GM18909 (cell line): ENCODE measurements around the gene RBMS3.

Experiments used
- ATAC-seq: cut with Tn5 transposase; IDR thresholded peaks from one replicate; pipeline ENCODE4 v1.9.1; 2021; ENCODE audit warnings: mild to moderate bottlenecking; ENCODE audit not compliant: unreplicated experiment, poor library complexity

RBMS3 gene

DNA sequence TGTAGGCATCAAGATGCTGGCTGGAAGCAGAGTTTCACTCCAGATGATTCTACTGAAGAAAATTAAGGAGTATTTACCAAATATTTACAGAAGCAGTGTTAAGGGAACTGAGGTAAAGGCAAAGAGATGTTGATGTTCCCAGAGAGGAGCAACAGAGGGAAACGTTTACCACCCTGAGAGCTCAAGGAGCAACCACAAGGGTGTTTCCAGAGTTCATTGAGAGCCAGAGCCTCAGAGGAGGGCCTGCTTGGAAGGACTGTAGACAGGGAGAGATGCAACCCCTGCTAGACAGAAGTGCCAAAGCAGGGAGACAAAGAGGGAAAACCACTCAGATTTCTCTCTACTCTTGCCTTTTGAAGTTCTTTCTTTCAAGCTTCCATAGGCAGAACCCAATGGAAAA is 474.5 kb downstream of the RBMS3 start:
- no peak for ATAC-seq

DNA sequence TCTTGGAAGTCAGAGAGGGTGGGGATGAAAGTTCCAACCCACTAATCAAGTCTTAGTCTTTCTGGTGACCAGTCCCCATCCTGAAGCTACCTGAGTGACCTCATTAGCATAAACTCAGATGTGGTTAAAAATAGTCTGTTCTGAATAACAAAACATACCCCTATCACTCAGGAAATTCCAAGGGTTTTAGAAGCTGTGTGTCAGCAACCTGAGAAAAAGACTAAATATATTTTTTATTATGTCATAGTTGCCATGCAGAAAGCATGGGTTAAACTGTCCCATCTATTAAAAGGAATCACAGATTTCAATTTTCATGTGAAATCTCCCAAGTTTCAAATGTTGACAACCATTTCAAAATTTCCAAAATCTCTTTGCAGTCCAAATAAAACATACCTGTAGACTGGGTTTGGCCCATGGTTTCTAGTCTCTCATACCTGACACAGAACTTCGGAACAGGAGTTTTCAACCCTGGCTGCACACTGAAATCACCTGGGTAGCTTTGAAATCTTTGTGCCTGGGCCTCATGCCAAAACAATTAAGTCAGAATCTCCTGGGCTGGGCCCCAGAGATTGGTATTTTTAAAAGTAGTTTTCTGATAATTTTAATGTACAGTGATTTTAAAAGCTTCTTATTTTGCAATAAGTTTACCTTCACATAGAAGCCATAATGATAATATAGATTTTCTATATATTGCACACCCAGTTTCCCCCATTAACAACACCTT is 476.3 kb downstream of the RBMS3 start:
- no peak for ATAC-seq

- ATAC-seq, result no peak
Measured at GRCh38 chr3:29758108-29758433, 477.2 kb downstream of the RBMS3 start.

DNA sequence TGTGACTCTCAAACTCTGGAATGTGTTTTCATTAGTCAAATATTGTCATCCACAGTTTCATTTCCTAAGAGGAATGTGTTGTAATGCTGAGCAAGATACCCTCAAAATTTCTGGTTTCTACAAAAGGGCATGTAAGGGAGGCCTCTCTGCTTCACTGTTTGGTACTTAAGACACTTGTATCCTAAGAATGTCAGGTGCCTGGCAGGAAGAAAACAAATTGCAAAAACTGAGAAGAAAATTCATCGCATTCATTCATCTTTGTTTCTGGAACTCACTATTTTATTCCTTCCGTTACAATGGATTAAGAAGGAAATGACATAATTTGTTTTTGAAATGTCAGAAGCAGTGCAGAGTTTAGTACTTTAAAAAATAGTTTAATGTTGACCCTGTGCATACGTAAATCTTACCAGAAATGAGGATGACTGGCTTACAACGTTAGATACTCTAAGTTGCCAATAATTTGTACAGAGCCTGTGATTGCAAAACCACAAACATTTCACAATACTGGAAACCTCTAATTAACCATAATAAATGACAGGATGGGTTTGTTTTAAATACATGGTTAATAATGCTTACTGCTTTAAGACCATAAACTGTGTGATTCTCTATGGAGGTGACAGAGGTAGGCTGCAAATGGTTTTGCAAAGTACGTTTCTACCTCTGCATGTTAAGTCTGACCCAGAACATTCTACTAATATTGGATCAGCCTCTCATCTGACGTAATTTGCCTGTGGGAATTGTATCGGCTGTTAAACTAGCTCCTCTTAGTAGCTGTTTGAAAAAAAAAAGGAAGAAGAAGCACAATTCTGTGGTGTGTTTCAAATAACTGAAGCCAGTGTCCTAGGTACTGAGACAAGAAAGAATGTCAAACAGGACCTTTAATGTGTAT is 477.8 kb downstream of the RBMS3 start:
- no peak for ATAC-seq

DNA sequence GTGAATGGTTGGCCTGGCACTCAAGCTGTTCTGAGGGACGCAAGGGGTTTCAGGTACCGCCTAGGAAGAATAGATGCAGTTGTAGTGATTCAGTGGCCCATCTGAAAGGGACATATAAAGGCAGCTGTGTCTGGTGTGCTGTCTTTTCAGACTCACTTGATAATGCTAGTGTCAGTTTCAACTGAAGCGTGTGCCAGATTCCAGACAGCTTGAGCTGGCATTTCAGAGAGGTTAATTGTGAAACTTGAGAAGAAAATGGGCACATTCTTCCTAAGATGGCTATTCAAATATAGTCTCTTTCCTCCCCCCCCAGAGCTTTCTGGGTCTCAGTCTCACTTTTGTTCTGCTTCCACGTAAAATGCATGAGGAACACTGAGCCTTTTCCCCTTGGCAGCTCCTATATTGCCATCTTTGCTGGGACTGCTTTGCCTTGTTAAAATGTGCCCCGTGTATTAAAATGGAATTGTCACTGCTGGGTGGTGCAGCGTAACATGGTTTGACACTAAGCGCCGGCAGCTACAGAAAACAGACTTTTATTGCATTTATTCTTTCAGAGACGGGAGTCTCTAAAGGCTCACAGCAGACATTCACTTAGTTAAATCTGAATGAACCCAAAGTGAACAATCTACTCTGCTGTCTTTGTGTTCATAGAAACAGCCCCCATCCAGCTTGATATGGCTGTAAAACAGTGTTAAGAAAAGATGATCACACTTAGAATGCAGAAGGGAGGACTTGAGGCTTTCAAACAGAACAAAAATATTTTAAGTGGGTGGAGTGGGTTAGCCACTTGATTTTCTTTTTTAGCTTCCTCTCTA is 478.7 kb downstream of the RBMS3 start:
- no peak for ATAC-seq

DNA sequence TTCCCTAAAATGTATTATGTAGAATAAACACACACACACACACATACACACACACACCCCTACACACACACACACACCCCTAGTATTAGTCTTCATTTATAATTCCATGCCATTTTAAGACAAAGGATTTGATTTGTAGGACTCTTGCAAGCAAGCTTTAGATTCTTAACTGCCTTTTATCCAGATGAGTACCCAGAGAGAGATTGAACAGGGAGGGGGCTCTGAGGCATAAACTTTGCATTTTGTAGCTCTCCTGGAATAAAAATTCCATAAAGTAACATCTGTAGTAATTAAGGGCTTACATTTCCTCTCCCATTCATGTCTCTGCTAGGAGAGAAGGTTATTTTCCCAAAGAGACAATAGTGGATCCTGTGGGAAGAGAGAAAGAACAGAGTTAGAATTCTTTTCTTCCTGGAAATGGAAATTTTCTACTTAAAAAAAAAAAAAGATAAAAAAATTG is 479.4 kb downstream of the RBMS3 start:
- no peak for ATAC-seq

DNA sequence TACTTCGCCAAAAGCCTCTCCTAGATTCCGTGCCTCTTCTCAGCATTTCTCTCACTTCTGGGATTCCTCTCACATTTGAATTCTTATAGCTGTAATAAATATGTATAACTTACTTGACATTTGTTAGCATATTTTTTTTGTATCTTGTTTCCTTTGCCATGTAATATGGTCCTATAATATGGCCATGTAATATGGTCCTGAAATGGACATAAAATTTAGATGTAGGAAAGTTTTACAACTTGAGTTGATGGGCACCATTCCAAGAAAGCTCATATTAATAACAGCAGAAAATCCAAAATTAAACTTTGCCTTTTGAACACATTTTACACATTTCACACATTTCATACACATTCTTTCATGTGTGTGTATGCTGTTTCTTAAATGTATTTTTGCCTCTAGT is 480.6 kb downstream of the RBMS3 start:
- no peak for ATAC-seq

DNA sequence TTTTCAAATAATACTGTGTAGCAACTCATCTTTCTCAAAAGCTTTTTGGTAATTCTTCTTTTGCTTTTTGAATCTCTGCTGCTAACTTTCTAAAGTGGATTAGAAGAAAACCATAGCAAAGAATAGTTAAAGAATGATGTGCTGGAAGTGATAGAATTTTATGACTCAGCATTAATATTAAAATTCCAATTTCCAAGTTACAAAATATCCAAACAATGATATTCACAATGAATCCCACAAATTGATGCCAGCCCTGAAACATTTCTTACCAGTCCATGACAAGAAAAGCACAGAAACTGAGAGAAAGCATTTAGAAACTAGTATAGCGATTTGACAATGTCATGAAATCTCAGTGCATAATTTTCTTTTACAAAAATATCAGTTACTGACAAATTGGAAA is 482.2 kb downstream of the RBMS3 start:
- no peak for ATAC-seq

DNA sequence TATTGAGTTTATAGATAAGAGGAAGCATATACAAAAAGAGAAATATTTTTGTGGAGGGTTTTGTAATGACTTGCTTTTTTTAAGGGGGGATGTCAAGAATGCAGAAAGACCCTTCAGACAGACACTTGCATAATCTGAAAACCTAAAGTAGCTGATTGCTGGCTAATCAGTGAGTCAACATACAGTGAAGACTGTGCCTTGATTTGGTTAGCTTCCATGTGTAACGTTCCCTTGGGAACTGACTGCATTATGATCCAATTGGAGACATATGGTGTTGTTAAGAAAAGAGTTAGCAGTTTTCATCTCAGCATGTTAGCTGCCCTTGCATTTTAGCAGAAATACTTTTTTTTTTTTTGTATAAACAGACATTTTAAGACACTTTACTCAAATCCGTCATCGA is 483.2 kb downstream of the RBMS3 start:
- no peak for ATAC-seq

DNA sequence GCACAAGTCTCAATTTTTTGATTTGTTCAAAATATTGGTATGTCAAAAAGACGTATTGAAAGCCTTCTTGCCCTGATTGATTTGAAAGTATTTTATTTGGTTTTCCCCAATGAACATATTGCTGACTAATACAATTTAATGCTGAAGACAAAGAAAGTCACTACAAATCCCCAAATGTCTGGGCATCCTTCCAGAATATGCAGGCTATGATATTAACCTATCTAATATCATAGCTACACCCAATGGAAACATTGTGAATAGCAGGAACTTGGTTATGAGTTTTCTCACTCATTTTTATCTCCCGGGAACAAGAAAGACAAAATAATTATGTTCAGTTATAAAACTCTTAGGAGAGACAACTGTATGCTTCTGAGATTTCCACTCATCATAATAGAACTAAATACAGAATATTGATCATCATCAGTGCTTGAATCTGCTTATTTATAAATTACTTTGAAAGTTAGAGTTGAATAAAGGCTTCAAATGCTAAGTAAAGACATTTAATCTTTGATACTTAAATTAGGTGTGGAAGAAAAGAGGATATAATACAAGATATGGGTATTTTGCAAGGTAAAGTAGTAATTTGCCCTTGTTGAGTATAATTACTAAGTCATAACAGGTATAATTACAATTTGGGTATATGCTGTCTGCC is 483.9 kb downstream of the RBMS3 start:
- ATAC-seq, result no peak

DNA sequence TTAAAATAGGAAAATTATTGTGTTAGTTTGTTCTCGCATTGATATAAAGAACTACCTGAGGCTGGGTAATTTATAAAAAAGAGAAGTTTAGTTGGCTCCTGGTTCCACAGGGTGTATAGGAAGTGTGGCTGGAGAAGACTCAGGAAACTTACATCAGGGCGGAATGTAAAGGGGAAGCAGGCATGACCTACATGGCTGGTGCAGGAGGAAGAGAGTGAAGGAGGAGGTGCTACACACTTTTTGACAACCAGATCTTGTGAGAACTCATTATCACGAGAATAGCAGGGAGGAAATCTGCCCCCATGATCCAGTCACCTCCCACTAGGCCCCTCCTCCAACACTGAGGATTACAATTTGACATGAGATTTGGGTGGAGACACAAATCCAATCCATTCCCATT is 490.7 kb downstream of the RBMS3 start:
- no peak for ATAC-seq

DNA sequence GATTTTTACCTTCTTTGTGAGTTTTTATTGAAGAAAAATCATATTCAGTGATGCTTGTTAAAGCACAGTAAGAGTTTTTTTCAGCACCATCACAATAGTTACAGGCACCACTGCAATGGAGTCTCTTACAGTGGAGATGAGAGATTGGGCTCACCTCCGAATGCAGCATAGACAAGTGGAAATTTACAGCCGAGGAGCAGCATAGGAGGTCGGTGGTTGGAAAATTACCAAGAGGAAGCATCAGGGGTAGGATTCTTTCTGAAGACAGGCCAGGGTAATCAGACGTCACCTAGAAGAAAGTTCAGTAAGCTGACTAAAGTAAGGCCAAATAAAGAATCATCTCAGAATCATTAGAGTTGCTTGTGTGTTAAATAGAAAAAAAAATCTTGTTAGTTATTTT is 491.6 kb downstream of the RBMS3 start:
- no peak for ATAC-seq

- no peak for ATAC-seq
Measured at GRCh38 chr3:29773481-29773880, 492.6 kb downstream of the RBMS3 start.

DNA sequence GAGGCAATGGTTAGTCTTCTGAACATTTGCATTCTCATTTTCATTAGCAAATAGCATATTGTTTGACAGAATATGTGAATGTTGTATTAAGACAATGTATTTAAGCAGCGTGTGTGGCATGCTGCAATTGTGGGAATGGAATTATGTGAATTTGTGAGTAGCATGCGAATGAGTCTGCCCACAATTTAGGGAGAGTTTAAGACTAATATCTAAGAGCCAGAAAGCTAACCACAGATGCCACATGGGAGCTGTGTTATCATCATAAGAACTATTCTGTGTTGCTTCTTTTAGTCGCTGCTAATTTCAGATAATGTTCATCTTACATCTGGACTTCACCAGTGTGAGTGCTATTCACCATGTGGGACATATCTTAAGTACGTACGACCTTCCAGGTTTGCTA is 494.5 kb downstream of the RBMS3 start:
- ATAC-seq, result no peak

- no peak for ATAC-seq
Measured at GRCh38 chr3:29777869-29778268, 497.0 kb downstream of the RBMS3 start.

DNA sequence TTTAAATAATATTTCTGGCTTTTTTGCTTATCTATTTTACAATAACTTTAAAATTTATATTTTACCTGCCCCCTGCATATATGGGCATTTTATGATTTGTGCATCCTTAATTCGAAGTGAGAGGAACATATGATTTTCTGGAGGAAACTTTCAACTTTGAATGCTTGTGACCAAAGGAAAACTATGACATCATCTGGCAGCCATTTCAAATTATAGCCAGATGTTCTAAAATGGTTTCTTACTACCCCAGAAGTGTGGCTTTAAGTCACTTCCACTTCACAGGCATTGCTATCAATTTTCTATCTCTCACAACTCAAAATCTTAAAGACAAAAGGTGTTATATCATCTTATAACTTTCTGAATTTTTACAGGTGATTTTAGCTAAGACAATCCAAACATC is 508.8 kb downstream of the RBMS3 start:
- ATAC-seq, result no peak

DNA sequence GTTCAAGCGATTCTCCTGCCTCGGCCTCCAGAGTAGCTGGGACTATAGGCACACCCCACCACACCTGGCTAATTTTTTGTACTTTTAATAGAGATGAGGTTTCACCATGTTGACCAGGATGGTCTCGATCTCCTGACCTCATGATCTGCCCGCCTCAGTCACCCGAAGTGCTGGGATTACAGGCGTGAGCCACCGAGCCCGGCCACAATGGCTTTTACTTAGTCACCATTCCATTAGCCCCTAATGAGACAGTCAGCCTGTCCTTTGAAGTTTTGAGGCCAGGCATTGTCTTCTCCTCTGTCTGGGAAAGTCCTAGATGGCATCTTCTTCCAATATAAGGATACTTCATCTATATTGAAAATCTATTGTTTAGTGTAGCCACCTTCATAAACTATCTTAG is 515.9 kb downstream of the RBMS3 start:
- no peak for ATAC-seq

DNA sequence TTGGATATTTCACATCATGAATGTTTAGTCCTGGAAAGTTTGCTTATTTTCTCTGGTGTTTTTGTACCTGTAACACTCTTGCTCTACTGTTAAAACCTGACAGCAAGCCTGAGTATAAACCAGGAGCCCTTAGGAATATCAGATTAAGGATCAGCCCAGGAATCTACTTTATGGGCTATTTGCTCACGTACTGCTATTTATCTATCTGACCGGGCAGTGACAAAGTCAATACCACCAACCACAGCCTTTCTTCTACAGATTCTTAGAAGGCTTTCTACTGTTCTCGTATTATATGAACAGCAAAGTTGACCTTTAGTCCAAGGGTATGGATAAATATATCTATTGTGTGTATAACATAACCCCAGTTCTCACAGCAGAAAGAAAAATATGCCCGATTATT is 521.2 kb downstream of the RBMS3 start:
- ATAC-seq, result no peak

GRCh38 chr3:29804044-29804443 is 523.2 kb downstream of the RBMS3 start:
- ATAC-seq, result no peak

- ATAC-seq, result no peak
Measured at GRCh38 chr3:29805757-29806156, 524.9 kb downstream of the RBMS3 start.
